ENCODE data around the gene CDCA3. TPM values are rescaled to one million over a fixed set of nuclear protein-coding genes. Genes with fewer than 3 reads are reported as not detected.
A peak's percentile ranks its signal among the peaks of the same experiment; 100 is the strongest.
"Not testable (repeated sequence)": the region's sequence is repeated elsewhere in the genome, so short reads cannot be mapped to it uniquely, and the experiment has no call there.

The CDCA3 gene
- total RNA-seq, 6 donors from 2014 or later, result 0.39 to 10.3 (median 2.8) TPM; not detected in 1

GRCh38 chr12:6871052-6871957, 20.2 kb upstream of the CDCA3 start:
- ATAC-seq (ENCODE audit: low FRiP score in 2 of 2) (no peak), DNase-seq (peak in 1 of 2 donors; percentile 72)
- Histone ChIP-seq H3K9me3 (no peaks in the 10 kb centered on the region), H3K27ac (peak overlapping the region in 3 of 4 donors; percentile 90 to 93 (median 93)), H3K4me1 (peaks cover 49 to 71% (median 55%) of the 10 kb centered on the region in 4 donors), H3K4me3 (peak overlapping the region in 3 of 4 donors; percentile 71 to 90 (median 78)), H3K27me3 (no peaks in the 10 kb centered on the region), H3K36me3 (peaks cover 3 to 24% (median 18%) of the 10 kb centered on the region in 4 donors)
- TF ChIP-seq POLR2AphosphoS5 (IDR thresholded peaks at IDR 0.05), result no peak
- TF ChIP-seq POLR2A (IDR thresholded peaks at IDR 0.05), result peak in 1 of 4 donors; percentile 39
- WGBS, 2 donors, result 53 to 68% methylated on average over 5 to 12 of the region's 12 CpGs

GRCh38 chr12:6870304-6870703, 19.2 kb upstream of the CDCA3 start:
- ATAC-seq (ENCODE audit: low FRiP score in 2 of 2); DNase-seq; H3K4me3 ChIP-seq; H3K27me3 ChIP-seq; H3K9me3 ChIP-seq: not testable (repeated sequence)
- Histone ChIP-seq H3K4me1 (peaks cover 49 to 71% (median 55%) of the 10 kb centered on the region in 4 donors), H3K36me3 (peaks cover 3 to 32% (median 15%) of the 10 kb centered on the region in 4 donors), H3K27ac (peak overlapping the region in 1 of 4 donors; percentile 95)
- 54 to 73% methylated on average over 4 of the region's 4 CpGs for WGBS, 2 donors

- Histone ChIP-seq H3K36me3 (peaks cover 3 to 41% (median 22%) of the 10 kb centered on the region in 4 donors), H3K9me3 (no peaks in the 10 kb centered on the region), H3K27ac (peak overlapping the region in 3 of 4 donors; percentile 95 to 97 (median 97)), H3K4me1 (peaks cover 46 to 66% (median 52%) of the 10 kb centered on the region in 4 donors), H3K27me3 (no peaks in the 10 kb centered on the region), H3K4me3 (peak overlapping the region in 3 of 4 donors; percentile 93 to 100 (median 99))
- TF ChIP-seq CTCF (IDR thresholded peaks at IDR 0.05), result peak; percentile 82 to 93 (median 88)
- no peak for TF ChIP-seq POLR2A (IDR thresholded peaks at IDR 0.05)
- ATAC-seq (ENCODE audit: low FRiP score in 2 of 2) (peak in 1 of 2 donors; percentile 23), DNase-seq (peak in 1 of 2 donors; percentile 80)
- WGBS, 2 donors, result 36 to 48% methylated on average over 9 to 12 of the region's 12 CpGs
Observed at GRCh38 chr12:6869049-6870021, 18.2 kb upstream of the CDCA3 start.

- Histone ChIP-seq H3K9me3 (no peaks in the 10 kb centered on the region), H3K4me3 (peak overlapping the region; percentile 70 to 100 (median 96)), H3K27ac (peak overlapping the region; percentile 93 to 97 (median 96)), H3K36me3 (peaks cover 4 to 50% (median 31%) of the 10 kb centered on the region in 4 donors), H3K4me1 (peaks cover 42 to 58% (median 46%) of the 10 kb centered on the region in 4 donors), H3K27me3 (no peaks in the 10 kb centered on the region)
- peak in 1 of 2 donors; percentile 0 for ATAC-seq (ENCODE audit: low FRiP score in 2 of 2)
- TF ChIP-seq POLR2AphosphoS5 (IDR thresholded peaks at IDR 0.05) (no peak), EP300 (IDR thresholded peaks at IDR 0.05) (no peak), CTCF (IDR thresholded peaks at IDR 0.05) (no peak), POLR2A (IDR thresholded peaks at IDR 0.05) (no peak)
- DNase-seq, result no peak
- 12 to 13% methylated on average over 21 to 22 of the region's 22 CpGs for WGBS, 2 donors
Observed at GRCh38 chr12:6868211-6869048, 17.3 kb upstream of the CDCA3 start.

Data from upper lobe of left lung (tissue), 6 donors.